ENCODE measurements around the gene AQP12B. TPM values are rescaled to one million over a fixed set of nuclear protein-coding genes. Genes with fewer than 3 reads are reported as not detected.
"Not testable (repeated sequence)": the region's sequence is repeated elsewhere in the genome, so short reads cannot be mapped to it uniquely, and the experiment has no call there.

Gene AQP12B
- total RNA-seq, 4 donors from 2014 or later, result not detected

DNA sequence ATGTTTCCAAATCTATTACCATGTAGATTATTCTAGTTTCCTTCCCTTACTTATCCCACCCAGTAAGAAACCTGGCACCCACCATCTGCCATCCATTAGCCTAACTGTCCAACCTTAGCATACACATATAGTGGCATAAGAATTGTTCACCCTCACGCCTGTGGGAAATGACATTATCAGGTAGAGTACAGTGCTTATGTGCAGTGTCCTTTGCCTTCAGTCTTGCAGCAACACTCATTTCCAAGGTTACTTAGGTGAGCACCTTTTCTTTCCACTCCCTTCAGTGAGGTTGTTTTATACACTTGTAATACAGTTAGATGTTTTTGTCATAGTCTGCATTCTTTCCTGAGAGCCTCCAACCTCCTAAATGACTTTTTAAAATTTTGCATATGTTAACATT lies 18.1 kb downstream of the AQP12B start:
- TF ChIP-seq, protein P1, sequence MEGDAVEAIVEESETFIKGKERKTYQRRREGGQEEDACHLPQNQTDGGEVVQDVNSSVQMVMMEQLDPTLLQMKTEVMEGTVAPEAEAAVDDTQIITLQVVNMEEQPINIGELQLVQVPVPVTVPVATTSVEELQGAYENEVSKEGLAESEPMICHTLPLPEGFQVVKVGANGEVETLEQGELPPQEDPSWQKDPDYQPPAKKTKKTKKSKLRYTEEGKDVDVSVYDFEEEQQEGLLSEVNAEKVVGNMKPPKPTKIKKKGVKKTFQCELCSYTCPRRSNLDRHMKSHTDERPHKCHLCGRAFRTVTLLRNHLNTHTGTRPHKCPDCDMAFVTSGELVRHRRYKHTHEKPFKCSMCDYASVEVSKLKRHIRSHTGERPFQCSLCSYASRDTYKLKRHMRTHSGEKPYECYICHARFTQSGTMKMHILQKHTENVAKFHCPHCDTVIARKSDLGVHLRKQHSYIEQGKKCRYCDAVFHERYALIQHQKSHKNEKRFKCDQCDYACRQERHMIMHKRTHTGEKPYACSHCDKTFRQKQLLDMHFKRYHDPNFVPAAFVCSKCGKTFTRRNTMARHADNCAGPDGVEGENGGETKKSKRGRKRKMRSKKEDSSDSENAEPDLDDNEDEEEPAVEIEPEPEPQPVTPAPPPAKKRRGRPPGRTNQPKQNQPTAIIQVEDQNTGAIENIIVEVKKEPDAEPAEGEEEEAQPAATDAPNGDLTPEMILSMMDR (IDR thresholded peaks at IDR 0.05), result no peak
- no peak for TF ChIP-seq POLR2A (IDR thresholded peaks at IDR 0.05)
- WGBS, 2 donors, result 86% methylated on average over 1 of the region's 1 CpG
- no peak for DNase-seq (ENCODE audit: low spot score in 2 of 2)
- intact Hi-C loops (cut with DNase I; ENCODE audit: low total_unique reads), result no loop called here
- no peak overlapping the region for H3K4me3 ChIP-seq (ENCODE audit: low read depth, poor library complexity, severe bottlenecking)

GRCh38 chr2:240663546-240664190 lies 19.0 kb downstream of the AQP12B start:
- no peak for TF ChIP-seq POLR2A (IDR thresholded peaks at IDR 0.05)
- TF ChIP-seq, protein P1 (IDR thresholded peaks at IDR 0.05), result no peak

DNA sequence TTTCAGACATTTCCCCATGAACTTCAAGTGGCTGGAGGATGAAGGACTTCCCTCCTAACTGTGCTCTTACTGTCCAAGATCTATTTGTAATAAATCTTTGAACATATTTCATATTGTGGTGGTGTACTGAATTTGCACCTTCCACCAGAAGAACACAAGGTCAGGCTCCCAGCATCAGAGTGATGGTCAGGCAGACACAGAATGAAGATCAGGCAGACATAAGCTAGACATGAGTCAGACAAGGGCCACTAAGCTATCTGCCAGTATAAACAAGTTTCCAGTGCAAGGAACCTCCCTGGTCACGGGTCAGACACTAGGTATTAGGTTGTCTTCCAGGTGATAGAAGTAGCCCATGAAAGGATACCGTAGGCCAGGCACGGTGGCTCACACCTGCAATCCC lies 20.0 kb downstream of the AQP12B start:
- no peak for TF ChIP-seq POLR2A (IDR thresholded peaks at IDR 0.05)
- TF ChIP-seq, protein P1 (IDR thresholded peaks at IDR 0.05), result no peak
- WGBS, 2 donors, result 79 to 93% methylated on average over 3 of the region's 3 CpGs
- DNase-seq (ENCODE audit: low spot score in 2 of 2), result no peak
- H3K4me3 ChIP-seq (ENCODE audit: low read depth, poor library complexity, severe bottlenecking), result no peak overlapping the region
- intact Hi-C loops (cut with DNase I; ENCODE audit: low total_unique reads), result no loop called here

More at GRCh38 chr2:240663546-240664190, 19.0 kb downstream of the AQP12B start:
- 69 to 77% methylated on average over 6 of the region's 6 CpGs for WGBS, 2 donors
- peak; percentile 2 to 49 for DNase-seq (ENCODE audit: low spot score in 2 of 2)
- H3K4me3 ChIP-seq (ENCODE audit: low read depth, poor library complexity, severe bottlenecking), result no peak overlapping the region
- intact Hi-C loops (cut with DNase I; ENCODE audit: low total_unique reads), result no loop called here

GRCh38 chr2:240659883-240660282 lies 22.8 kb downstream of the AQP12B start:
- DNase-seq (ENCODE audit: low spot score in 2 of 2); intact Hi-C loops (cut with DNase I; ENCODE audit: low total_unique reads); H3K4me3 ChIP-seq (ENCODE audit: low read depth, poor library complexity, severe bottlenecking): not testable (repeated sequence)
- 85 to 90% methylated on average over 7 of the region's 7 CpGs for WGBS, 2 donors

DNA sequence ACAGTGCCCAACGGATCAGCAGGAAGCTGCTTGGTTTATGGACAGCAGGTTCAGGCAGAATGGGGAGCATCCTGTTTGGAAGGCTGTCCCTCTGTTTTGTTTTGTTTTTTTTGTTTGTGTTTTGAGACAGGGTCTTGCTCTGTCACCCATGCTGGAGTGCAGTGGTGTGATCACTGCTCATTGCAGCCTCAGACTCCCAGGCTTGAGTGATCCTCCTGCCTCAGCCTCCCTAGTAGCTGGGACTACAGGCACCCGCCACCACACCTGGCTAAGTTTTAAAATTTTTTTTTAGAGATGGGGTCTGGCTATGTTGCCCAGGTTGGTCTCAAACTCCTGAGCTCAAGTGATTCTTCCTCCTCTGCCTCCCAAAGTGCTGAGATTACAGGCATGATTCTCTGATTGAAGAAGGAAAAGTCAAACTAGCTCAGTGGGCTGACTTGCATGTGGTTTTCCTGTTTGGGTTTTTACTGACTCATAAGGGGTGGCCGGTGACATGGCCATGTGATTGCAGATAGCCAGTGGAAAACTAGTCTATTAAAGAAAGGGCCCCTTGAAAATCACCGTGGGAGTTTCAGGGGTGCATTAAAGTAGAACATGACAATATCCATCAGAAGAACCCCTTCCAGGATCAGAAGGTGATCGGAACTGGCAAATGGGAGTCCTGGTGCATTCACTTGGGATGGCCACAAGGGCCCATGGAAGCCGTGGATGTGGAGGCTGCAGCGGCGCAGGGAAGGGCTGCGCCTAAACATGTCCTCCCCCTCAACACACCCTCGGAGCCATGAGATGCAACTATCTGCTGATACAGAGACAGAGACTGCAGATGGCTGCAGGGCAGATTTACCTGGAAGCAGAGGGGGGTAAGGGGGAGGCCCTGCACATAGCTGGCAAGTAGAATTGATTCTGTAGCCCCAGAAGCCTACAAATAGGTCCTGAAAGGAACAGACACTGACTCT lies 26.5 kb downstream of the AQP12B start:
- TF ChIP-seq POLR2A (IDR thresholded peaks at IDR 0.05), result no peak
- TF ChIP-seq, protein P1 (IDR thresholded peaks at IDR 0.05), result no peak
- H3K4me3 ChIP-seq (ENCODE audit: low read depth, poor library complexity, severe bottlenecking), result no peak overlapping the region
- intact Hi-C loops (cut with DNase I; ENCODE audit: low total_unique reads), result no loop called here
- DNase-seq (ENCODE audit: low spot score in 2 of 2), result peak; percentile 7 to 70
- 55 to 67% methylated on average over 10 of the region's 10 CpGs for WGBS, 2 donors

GRCh38 chr2:240651185-240651584 lies 31.5 kb downstream of the AQP12B start:
- intact Hi-C loops (cut with DNase I; ENCODE audit: low total_unique reads), result no loop called here
- TF ChIP-seq POLR2A (IDR thresholded peaks at IDR 0.05), result no peak
- TF ChIP-seq, protein P1 (IDR thresholded peaks at IDR 0.05), result no peak

More at GRCh38 chr2:240651185-240651584, 31.5 kb downstream of the AQP12B start:
- H3K4me3 ChIP-seq (ENCODE audit: low read depth, poor library complexity, severe bottlenecking), result no peak overlapping the region
- DNase-seq (ENCODE audit: low spot score in 2 of 2), result peak; percentile 11 to 46
- WGBS, 2 donors, result 56 to 71% methylated on average over 3 of the region's 3 CpGs
